ENCODE data around the gene SIM1.

Gene SIM1

DNA sequence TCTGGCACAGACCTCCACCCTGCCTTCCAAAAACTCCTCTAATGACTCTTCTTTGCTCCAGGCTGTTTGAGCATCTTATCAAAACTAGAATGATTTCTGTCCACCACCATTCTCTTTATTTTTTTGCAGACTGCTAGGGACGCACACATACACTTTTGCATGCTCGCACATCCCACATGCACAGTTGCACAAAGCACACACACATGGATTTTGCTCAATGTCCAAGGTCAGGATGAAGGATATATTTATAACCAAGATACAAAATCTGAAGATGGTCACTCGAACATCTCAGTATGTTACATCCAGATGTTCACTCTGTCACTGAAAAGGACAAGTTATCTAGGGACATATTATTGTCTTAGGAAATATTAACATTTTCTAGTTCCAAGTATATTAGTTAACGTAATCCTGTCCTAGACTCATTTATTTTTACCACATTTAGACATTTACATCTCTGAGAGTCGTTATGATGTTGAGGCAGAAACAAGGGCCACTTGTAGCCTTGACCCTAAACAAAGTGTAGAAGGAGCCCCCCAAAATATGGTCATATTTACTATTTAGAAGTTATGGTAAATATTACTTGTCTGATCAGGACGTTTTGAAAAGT lies 3.4 kb upstream of the SIM1 start:
- peaks cover 2% of the 10 kb centered on the region for H3K4me1 ChIP-seq (ENCODE audit: control insufficient read depth, insufficient read depth, low read length)
- CTCF ChIA-PET, result no interaction called here
- no peak overlapping the region for H3K4me3 ChIP-seq (ENCODE audit: low read depth, low read length)

DNA sequence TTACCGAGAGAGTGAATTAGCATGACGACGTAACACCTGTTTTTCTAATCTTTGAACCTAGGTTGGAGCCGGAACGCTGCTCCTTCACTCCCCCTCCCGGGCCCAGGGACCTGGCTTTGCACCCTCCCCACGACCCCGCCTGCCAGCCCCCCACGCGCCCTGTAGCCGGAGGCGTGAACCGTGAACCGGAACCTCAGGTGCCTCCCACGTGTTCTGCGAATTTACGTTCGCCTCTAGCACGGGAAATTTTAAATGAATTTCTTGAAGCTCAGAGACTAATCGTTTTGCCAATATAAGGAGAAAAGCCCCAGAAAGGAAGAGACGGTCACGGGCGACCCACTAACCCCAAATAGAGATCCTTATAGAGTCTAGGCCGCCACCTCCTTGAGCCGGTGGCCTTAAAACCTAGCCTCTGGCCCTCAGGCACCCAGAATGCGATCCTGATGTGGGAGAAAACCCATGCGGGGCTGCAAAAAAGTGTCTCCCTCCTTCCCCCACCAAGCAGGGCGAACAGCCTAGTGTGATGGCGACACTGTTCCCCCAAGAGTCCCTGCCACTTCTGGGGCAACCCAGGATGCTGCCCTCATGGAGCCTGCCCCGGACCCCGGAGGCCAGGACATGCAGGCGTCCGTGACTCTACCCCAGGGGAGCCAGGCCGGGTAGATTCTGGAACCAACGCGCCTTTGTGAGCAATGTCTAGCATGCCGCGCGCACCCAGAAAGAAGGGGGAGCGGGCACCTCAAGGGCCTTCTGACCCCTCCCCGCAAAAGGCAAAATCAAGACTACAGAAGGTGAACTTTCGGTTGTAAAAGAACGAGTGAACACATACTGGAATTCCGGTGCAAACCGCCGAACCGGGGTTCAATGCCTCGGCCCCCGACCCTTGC lies 2.7 kb upstream of the SIM1 start:
- Histone ChIP-seq H3K27ac (ENCODE audit: extremely low read depth, low read depth, low read length) (no peak overlapping the region), H3K36me3 (ENCODE audit: control insufficient read depth in 2 of 2, insufficient read depth in 1 of 2, low read length in 2 of 2) (no peaks in the 10 kb centered on the region), H3K9me3 (ENCODE audit: control insufficient read depth, insufficient read depth, low read depth, low read length) (no peaks in the 10 kb centered on the region), H3K4me3 (ENCODE audit: low read depth, low read length) (no peak overlapping the region), H3K4me1 (ENCODE audit: control insufficient read depth, insufficient read depth, low read length) (peaks cover 2% of the 10 kb centered on the region)
- POLR2A ChIA-PET, result no interaction called here
- TF ChIP-seq ZNF658 (tag by site-specific recombination; IDR thresholded peaks at IDR 0.05), result no peak
- TF ChIP-seq ZNF354C (tag by site-specific recombination; IDR thresholded peaks at IDR 0.05; ENCODE audit: borderline replicate concordance, low read depth), result no peak
- TF ChIP-seq SALL2 (tag by site-specific recombination; IDR thresholded peaks at IDR 0.05; ENCODE audit: borderline replicate concordance), result no peak
- peak; percentile 42; the same call in 1 of the 2 replicates for TF ChIP-seq ZNF202 (tag by site-specific recombination; IDR thresholded peaks at IDR 0.05; ENCODE audit: borderline replicate concordance)
- TF ChIP-seq ZNF16 (tag by site-specific recombination; IDR thresholded peaks at IDR 0.05; ENCODE audit: low read depth), result no peak
- CTCF ChIA-PET, result interaction anchor here (0.7 to 1.2 kb wide), 3 partner anchors 12 to 358 kb away, joined by 3 to 4 read pairs (median 3); no protein-coding TSS in a partner anchor

More for the DNA sequence above, 3.4 kb upstream of the SIM1 start:
- Histone ChIP-seq H3K36me3 (ENCODE audit: control insufficient read depth in 2 of 2, insufficient read depth in 1 of 2, low read length in 2 of 2) (no peaks in the 10 kb centered on the region), H3K27ac (ENCODE audit: extremely low read depth, low read depth, low read length) (no peak overlapping the region), H3K9me3 (ENCODE audit: control insufficient read depth, insufficient read depth, low read depth, low read length) (no peaks in the 10 kb centered on the region)
- POLR2A ChIA-PET, result no interaction called here
- TF ChIP-seq, protein P1, sequence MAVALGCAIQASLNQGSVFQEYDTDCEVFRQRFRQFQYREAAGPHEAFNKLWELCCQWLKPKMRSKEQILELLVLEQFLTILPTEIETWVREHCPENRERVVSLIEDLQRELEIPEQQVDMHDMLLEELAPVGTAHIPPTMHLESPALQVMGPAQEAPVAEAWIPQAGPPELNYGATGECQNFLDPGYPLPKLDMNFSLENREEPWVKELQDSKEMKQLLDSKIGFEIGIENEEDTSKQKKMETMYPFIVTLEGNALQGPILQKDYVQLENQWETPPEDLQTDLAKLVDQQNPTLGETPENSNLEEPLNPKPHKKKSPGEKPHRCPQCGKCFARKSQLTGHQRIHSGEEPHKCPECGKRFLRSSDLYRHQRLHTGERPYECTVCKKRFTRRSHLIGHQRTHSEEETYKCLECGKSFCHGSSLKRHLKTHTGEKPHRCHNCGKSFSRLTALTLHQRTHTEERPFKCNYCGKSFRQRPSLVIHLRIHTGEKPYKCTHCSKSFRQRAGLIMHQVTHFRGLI (tag by site-specific recombination; IDR thresholded peaks at IDR 0.05), result no peak
- no peak for TF ChIP-seq ZNF701 (tag by site-specific recombination; IDR thresholded peaks at IDR 0.05)
- no peak for TF ChIP-seq ZNF514 (tag by site-specific recombination; IDR thresholded peaks at IDR 0.05)
- no peak for TF ChIP-seq KLF9 (tag by site-specific recombination; IDR thresholded peaks at IDR 0.05; ENCODE audit: low read depth)
- TF ChIP-seq ZNF221 (tag by site-specific recombination; IDR thresholded peaks at IDR 0.05; ENCODE audit: borderline replicate concordance), result no peak
- no peak for TF ChIP-seq ZNF2 (tag by site-specific recombination; IDR thresholded peaks at IDR 0.05)
- TF ChIP-seq MYNN (tag by site-specific recombination; IDR thresholded peaks at IDR 0.05; ENCODE audit: borderline replicate concordance), result no peak
- TF ChIP-seq, protein P2, sequence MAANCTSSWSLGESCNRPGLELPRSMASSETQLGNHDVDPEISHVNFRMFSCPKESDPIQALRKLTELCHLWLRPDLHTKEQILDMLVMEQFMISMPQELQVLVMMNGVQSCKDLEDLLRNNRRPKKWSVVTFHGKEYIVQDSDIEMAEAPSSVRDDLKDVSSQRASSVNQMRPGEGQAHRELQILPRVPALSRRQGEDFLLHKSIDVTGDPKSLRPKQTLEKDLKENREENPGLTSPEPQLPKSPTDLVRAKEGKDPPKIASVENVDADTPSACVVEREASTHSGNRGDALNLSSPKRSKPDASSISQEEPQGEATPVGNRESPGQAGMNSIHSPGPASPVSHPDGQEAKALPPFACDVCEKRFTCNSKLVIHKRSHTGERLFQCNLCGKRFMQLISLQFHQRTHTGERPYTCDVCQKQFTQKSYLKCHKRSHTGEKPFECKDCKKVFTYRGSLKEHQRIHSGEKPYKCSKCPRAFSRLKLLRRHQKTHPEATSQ (tag by site-specific recombination; IDR thresholded peaks at IDR 0.05), result no peak
- TF ChIP-seq ZNF214 (tag by site-specific recombination; IDR thresholded peaks at IDR 0.05; ENCODE audit: borderline replicate concordance), result no peak
- no peak for TF ChIP-seq ZNF837 (tag by site-specific recombination; IDR thresholded peaks at IDR 0.05)
- TF ChIP-seq ZNF473 (tag by site-specific recombination; IDR thresholded peaks at IDR 0.05), result no peak
- TF ChIP-seq GLIS2 (tag by site-specific recombination; IDR thresholded peaks at IDR 0.05), result no peak
- TF ChIP-seq, protein P3, sequence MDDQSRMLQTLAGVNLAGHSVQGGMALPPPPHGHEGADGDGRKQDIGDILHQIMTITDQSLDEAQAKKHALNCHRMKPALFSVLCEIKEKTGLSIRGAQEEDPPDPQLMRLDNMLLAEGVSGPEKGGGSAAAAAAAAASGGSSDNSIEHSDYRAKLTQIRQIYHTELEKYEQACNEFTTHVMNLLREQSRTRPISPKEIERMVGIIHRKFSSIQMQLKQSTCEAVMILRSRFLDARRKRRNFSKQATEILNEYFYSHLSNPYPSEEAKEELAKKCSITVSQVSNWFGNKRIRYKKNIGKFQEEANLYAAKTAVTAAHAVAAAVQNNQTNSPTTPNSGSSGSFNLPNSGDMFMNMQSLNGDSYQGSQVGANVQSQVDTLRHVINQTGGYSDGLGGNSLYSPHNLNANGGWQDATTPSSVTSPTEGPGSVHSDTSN (CRISPR knock-in tag; IDR thresholded peaks at IDR 0.05), result no peak
- TF ChIP-seq, protein P4, sequence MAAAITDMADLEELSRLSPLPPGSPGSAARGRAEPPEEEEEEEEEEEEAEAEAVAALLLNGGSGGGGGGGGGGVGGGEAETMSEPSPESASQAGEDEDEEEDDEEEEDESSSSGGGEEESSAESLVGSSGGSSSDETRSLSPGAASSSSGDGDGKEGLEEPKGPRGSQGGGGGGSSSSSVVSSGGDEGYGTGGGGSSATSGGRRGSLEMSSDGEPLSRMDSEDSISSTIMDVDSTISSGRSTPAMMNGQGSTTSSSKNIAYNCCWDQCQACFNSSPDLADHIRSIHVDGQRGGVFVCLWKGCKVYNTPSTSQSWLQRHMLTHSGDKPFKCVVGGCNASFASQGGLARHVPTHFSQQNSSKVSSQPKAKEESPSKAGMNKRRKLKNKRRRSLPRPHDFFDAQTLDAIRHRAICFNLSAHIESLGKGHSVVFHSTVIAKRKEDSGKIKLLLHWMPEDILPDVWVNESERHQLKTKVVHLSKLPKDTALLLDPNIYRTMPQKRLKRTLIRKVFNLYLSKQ (tag by site-specific recombination; IDR thresholded peaks at IDR 0.05; ENCODE audit: borderline replicate concordance), result no peak
- no peak for TF ChIP-seq ZNF174 (tag by site-specific recombination; IDR thresholded peaks at IDR 0.05)
- TF ChIP-seq, protein P5, sequence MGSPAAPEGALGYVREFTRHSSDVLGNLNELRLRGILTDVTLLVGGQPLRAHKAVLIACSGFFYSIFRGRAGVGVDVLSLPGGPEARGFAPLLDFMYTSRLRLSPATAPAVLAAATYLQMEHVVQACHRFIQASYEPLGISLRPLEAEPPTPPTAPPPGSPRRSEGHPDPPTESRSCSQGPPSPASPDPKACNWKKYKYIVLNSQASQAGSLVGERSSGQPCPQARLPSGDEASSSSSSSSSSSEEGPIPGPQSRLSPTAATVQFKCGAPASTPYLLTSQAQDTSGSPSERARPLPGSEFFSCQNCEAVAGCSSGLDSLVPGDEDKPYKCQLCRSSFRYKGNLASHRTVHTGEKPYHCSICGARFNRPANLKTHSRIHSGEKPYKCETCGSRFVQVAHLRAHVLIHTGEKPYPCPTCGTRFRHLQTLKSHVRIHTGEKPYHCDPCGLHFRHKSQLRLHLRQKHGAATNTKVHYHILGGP (tag by site-specific recombination; IDR thresholded peaks at IDR 0.05), result no peak
- no peak for TF ChIP-seq ZNF416 (tag by site-specific recombination; IDR thresholded peaks at IDR 0.05)

All from HEK293 (cell line).